ENCODE data around the gene ELMO1.

The ELMO1 gene

DNA sequence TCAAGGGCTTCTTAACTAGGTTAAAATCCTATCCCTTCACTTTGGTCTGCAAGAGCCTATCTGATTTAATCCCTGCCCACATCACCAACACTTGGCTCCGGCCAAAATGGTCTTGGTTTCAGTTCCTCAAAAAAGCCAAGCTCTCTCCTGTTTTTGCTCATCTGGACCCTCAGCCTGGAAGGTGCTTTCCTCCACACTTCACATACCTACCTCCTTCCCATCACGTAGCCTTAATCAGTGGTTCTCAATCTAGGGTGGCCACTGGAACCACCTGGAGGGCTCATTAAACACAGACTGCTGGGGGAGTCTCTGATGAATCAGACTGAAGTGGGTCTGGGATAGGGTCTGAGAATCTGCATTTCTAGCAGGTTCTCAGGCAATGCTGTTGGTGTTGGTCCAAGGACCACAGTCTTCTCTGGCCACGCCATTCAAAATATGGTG lies 497.4 kb downstream of the ELMO1 start:
- no peak for DNase-seq (ENCODE audit: low read depth in 2 of 2)

DNA sequence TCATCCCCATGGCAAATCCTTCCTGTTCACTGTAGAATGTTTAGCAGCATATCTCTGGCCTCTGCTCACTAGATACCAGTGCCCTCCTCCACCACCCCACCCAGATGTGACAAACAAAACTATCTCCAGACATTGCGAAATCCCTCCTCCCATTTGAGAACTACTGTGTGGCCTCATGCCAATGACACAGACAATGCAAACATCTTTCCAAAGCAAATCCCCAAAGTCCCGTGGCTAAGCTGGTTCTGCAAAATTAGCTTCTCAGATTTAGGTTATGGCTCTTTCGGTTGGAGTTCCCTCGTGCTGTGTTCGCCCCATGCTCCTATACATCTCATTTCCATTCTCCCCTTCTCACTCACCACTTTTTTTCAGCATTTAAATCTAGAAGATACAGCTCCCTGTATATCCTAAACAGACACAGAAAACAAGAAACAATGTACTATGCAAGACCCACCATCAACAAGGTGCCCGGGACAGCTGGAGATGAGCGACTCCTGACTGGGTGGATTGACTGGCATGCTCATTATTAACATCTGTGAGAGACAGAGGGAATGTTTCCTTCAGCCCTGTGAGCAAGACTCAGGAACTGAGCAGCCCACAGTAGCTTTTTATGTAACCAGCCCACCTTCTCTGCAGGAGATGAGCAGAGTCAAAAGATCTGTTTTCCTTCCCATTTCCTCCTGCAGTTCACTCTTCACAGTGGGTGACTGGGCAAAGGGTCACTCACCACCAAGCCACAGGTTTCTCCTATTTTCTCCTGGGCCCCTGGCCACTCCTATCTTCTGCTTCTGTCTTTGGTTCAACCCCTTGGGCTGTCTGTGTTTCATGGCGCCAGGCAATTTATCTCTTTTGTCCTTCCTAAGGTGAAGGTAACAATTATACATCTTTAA lies 498.7 kb downstream of the ELMO1 start:
- no peak for DNase-seq (ENCODE audit: low read depth in 2 of 2)

DNA sequence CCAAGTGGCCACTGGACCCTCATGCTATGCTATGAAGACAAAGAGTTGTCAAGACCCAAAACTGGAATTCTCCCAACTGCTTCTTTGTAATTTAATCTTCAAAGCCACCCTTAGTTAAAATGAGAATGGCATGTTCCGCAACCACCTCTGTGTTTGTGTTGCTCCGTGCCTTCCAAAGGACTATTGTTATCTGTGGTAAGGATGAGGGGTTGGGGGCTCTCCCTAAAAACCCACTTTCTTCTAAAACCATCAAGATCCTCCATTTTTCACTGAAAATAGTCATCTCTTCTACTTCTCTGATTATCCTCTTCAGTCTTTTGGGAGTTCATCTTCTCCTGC lies 502.3 kb downstream of the ELMO1 start:
- DNase-seq (ENCODE audit: low read depth in 2 of 2): no peak

- no peak for DNase-seq (ENCODE audit: low read depth in 2 of 2)
Observed at GRCh38 chr7:36945612-36946400, 502.9 kb downstream of the ELMO1 start.

DNA sequence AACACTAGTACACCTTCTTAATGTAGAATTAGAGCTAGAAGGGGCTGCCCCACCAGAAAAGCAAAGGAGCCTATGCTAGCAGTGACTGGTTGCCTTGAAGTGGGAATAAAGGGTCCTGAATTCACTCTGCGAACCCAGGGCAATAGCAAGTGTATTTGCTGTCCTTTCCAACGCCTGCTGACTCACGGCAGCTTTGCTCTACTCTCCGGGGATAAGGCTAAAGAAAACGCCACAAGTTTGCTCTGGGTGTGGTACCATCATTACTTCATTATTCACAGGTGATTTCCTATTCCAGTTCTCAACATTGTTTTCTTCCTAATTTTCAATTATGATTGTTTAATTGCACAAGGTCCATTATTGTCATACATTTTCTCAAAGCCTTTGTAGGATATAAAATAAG lies 503.8 kb downstream of the ELMO1 start:
- no peak for DNase-seq (ENCODE audit: low read depth in 2 of 2)

DNA sequence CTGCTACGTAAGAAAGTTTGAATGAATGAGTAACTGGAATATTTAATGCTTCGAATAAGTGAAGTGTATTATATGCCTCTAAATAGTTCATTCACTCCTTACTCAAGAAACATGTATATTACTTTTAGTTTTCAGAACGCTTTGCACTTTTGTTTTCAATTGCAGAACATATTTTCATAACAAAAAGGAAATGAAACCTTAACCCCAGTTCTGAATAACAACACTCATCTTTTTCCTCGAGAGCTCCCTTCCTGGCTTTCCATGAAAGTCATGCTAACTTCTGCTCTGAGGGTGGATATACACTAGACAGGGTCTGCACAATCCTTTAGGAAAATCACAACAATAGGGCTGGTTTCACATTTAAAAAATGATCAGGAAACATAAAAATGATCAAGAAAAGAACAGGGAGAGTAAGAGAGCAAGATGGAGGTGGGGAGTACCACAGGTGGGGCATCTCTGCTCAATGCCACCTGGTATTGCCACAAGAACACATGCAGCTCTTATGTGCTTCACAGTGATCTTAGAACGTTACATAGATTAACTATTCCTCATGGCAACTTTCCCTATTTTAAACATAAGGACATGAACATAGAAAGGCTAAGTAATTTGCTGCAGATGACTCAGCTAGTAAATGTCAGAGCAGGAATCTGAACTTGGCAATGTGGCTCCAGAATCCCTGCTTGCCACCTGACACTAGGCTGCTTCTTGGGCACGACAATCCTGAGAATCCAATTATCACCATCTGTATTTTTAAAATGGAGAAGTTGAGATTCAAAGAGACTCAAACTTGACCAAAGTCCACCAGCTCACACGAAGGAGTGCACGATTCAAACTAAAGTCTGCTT lies 504.9 kb downstream of the ELMO1 start:
- no peak for DNase-seq (ENCODE audit: low read depth in 2 of 2)

- DNase-seq (ENCODE audit: low read depth in 2 of 2): no peak
Observed at GRCh38 chr7:36942955-36943354, 505.7 kb downstream of the ELMO1 start.

GRCh38 chr7:36942541-36942940 lies 506.1 kb downstream of the ELMO1 start:
- DNase-seq (ENCODE audit: low read depth in 2 of 2): no peak

DNA sequence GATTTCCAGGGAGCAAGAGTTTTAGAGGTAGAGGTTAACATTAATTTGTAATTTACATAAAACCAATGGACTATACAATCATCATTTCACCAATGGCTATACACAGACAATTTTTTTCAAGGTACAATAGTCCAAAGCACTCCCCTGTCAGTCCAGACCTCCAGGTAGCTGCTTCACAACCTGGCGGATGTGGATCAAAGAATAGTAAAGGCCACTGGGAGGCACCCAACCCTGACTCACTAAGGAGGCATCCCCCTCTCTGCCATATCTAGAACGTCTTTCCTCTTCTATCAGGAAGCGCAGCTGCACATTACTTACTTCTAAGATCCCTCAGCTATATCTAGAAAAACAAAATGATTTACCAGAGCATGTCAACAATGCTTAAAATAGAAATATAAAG lies 506.6 kb downstream of the ELMO1 start:
- DNase-seq (ENCODE audit: low read depth in 2 of 2): no peak

DNA sequence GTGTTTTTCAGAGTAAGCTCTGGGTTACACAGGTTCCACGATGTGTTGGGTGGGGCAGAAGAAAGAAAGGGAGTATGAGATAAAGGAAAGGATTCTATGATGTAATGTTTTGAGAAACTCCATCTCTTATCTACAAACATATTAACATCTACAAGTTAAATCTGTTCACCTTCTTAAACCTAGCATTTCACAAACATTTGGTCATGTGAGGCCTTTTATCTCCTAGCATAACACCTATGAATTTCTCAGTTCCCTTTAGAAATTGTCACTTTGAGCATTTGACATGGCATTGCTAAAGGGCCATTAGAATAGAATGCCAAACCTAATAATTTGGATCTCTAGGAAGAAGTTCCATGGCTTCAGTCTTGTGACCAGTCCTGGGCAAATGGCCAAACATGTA lies 507.3 kb downstream of the ELMO1 start:
- DNase-seq (ENCODE audit: low read depth in 2 of 2): no peak

DNA sequence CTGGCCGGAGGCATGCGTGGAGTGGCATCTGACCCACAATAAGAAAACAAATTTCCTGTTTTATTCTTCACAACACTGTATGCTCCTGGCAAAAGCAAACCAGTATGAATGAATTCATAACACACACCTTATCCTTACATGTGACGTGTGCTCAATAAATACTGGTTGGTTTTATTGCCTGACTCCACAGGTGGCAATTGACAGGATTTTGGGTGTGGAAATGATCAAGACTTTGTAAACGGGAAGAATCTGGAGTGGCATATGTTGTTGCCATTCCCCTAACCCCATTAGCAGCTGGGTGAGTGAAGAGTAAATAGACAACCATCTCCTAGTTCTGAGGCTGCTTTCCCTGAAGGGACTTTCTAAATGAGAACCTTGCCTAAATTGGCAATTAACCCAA lies 508.8 kb downstream of the ELMO1 start:
- no peak for DNase-seq (ENCODE audit: low read depth in 2 of 2)

DNA sequence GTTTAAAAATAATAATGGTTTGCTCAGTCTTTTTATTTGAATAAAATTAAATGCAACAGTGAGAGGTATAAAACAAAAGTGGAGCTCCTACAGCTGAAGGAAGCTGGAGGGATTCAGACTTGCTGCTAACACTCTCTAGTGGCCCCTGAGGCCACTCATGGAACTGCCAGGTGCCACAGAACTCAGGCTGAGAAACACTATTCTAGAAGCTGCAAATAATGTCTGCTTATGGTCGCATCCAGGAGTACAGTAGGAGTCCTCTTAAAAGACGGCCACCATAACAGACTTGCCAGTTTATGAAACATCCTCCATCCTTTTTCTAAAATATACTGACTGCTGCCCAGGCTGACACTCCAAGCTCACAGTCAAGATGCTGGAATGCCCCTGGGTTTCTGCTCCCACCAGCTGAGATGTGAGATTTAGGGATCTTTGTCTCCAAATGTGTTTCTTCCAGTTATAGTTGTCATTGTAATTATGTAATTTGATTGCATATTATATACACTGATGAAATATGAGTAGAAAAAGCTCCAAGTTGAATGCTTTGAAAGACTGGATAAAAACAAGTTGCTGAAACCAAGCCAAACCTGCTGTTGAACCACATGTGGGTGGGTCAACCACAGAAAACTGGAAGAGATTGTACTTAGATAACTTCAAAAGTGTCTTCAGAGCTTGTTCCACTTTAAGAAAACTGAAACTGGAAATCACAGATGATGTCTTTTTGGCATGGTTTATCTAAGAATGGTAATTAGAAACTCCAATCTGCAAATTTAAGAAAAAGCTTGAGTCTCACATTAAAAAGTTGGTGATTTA lies 510.7 kb downstream of the ELMO1 start:
- DNase-seq (ENCODE audit: low read depth in 2 of 2): no peak

GRCh38 chr7:36931892-36932291 lies 516.8 kb downstream of the ELMO1 start:
- no peak for DNase-seq (ENCODE audit: low read depth in 2 of 2)

- no peak for DNase-seq (ENCODE audit: low read depth in 2 of 2)
Observed at GRCh38 chr7:36929791-36930190, 518.9 kb downstream of the ELMO1 start.

DNA sequence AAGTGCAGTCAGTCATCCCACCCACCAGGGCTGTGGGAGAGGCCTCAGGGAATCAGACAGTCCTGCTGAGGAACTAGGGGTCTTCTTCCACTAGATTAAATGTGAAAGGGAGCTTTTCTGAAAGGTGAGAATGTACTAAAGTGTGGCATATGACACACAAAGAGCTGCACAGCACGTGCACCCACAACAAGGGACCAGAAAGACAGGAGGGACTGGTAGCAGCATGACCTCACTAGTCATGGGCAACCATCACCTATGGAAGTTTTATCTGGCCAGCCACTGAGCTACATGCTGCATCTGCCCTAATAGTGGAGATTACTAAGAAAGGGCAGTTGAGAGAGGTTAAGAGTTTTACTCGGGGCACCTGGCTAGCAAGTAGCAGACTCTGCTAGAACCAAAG lies 519.9 kb downstream of the ELMO1 start:
- no peak for DNase-seq (ENCODE audit: low read depth in 2 of 2)

DNA sequence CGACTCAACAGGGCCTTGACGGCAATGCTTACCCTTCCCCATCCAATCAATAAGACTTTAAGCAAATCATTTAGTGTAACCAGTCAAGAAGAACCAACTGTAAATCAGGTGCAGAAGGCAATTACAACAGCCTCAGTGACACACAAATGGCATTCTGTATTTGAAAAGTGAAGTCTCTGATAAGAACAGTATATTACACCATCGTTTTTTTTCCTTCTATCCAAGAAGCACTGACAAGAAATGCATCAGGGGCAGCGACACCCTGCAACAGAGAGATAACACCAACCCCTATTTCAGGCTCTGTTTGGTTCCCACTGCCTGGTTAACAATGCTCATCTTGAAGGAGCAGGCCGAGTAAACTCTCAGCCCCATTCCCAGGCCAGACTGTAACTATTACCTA lies 520.4 kb downstream of the ELMO1 start:
- no peak for DNase-seq (ENCODE audit: low read depth in 2 of 2)

- no peak for DNase-seq (ENCODE audit: low read depth in 2 of 2)
Observed at GRCh38 chr7:36925691-36926090, 523.0 kb downstream of the ELMO1 start.

GRCh38 chr7:36925207-36925606 lies 523.5 kb downstream of the ELMO1 start:
- DNase-seq (ENCODE audit: low read depth in 2 of 2): no peak

DNA sequence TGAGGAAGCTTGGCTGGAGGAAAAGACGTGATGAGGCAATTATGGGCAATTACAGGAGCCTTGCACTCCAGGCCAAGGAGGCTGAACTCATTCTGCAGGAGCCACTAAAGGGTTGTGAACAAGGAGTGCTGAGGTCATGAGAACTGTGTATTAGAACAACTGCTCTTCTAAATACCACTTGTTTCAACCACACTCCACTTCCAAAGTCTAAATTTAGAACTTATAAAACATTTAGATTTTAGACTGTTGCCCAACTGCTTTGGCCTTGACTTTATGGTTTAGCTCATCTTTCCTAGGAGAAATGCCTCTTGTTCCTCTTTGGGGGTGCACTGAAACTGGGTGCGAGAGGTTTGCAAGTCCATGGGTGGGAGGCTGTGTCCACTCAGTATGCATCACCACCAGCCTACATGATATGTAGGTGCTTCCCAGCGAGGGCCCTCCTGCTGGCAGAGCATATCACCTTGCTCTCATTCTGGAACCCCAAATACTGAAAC lies 524.7 kb downstream of the ELMO1 start:
- no peak for DNase-seq (ENCODE audit: low read depth in 2 of 2)

GRCh38 chr7:36923185-36923584 lies 525.5 kb downstream of the ELMO1 start:
- DNase-seq (ENCODE audit: low read depth in 2 of 2): no peak

GRCh38 chr7:36920433-36920832 lies 528.2 kb downstream of the ELMO1 start:
- no peak for DNase-seq (ENCODE audit: low read depth in 2 of 2)

Measured in stimulated activated CD4-positive, alpha-beta T cell treated with anti-CD3 and anti-CD28 coated beads, Interleukin-1b, Interleukin-23, amount 100 ng/mL, for 4 hours (primary cell).